ENCODE results near the gene FAM174C.
"Not testable (repeated sequence)": the region's sequence is repeated elsewhere in the genome, so short reads cannot be mapped to it uniquely, and the experiment has no call there.

FAM174C gene

GRCh38 chr19:1296575-1297271 is 21.4 kb downstream of the FAM174C start:
- no peak for DNase-seq (ENCODE audit: low read depth in 2 of 3, low spot score in 2 of 3)

DNA sequence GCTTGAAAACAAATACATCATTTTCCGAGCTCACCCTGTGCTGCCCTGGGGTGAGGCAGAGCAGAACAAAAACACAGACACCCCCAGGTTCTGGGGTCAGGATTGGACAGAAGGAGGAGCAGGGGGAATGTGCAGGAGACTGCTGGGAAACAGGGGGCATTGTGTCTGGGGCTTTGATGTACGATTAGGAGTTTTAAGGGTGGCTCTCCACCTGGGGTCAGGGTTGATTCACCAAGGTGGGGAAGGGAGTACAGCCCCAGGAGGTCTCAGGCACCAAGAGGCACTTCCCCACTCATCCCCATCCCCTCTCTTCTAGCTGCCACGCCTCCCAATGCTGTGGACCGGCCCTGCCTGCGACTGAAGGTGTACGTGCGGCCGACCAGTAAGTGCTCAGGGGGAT is 22.9 kb downstream of the FAM174C start:
- DNase-seq (ENCODE audit: low read depth in 2 of 3, low spot score in 2 of 3), result no peak

DNA sequence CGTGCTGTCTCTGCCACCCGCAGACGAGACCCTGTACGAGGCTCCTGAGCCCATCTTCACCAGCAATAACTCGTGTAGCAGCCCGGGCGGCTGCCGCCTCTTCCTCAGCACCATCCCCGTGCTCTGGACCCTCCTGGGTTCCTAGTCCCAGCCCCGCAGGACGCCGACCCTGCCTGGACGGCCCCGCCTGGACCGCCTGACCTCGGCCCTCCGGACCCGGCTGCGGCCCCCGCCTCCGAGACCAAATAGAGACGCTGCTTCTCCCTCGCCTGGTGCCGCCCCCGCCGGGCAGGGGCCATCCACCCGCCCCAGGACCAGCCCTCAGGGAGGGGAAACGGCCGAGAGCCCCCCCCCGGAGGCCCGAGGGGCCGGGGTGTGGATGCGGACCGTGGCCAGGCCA is 24.5 kb downstream of the FAM174C start:
- DNase-seq (ENCODE audit: low read depth in 2 of 3, low spot score in 2 of 3), result no peak

GRCh38 chr19:1300744-1301490 is 25.6 kb downstream of the FAM174C start:
- DNase-seq (ENCODE audit: low read depth in 2 of 3, low spot score in 2 of 3), result no peak

- DNase-seq (ENCODE audit: low read depth in 2 of 3, low spot score in 2 of 3), result no peak
Observed at GRCh38 chr19:1302533-1303239, 27.4 kb downstream of the FAM174C start.

GRCh38 chr19:1304197-1304924 is 29.0 kb downstream of the FAM174C start:
- no peak for DNase-seq (ENCODE audit: low read depth in 2 of 3, low spot score in 2 of 3)

DNA sequence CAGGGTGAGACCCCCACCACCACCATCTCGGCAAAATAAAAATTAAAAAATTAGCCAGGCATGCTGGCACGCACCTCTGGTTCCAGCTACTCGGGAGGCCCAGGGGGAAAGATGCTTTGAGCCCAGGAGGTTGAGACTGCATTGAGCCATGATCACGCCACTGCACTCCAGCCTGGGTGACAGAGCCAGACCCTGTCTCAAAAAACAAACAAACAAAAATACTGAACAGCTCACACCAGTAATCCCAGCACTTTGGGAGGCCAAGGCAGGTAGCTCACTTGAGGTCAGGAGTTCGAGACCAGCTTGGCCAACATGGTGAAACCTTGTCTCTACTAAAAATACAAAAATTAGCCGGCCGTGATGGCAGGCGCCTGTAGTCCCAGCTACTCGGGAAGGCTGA is 30.0 kb downstream of the FAM174C start:
- DNase-seq (ENCODE audit: low read depth in 2 of 3, low spot score in 2 of 3), result not testable (repeated sequence)

DNA sequence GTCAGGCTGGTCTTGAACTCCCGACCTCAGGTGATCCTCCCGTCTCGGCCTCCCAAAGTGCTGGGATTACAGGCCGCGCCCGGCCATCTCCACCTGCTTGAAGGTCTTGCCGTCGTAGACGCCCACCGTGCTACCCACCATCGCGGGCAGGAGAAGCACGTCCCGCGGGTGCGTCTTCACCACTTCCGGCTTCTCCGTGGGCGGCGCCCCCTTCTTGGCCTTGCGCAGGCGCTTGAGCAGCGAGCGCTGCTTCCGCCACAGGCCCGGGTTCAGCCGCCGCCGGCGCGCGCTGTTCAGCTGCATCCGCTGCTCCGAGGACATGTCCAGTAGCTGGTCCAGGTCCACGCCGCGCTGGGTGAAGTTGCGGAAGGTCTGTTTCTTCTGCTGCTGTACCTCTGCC is 32.0 kb downstream of the FAM174C start:
- DNase-seq (ENCODE audit: low read depth in 2 of 3, low spot score in 2 of 3), result no peak

GRCh38 chr19:1307755-1308303 is 32.5 kb downstream of the FAM174C start:
- DNase-seq (ENCODE audit: low read depth in 2 of 3, low spot score in 2 of 3), result no peak

DNA sequence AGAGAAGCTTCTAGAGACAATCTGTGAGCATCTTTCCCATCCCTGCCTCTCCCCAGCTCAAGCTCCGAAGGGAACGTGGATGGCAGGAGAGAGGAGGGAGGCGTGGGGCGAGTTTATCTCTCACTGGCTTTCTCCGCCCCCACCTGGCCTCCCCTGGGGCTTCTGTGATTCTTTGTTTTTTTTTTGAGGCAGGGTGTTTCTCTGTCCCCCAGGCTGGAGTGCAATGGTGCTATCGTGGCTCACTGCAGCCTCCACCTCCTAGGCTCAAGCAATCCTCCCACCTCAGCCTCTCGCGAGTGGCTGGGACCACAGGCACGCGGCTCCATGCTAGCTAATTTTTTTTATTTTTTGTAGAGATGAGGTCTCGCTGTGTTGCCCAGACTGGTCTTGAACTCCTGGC is 33.4 kb downstream of the FAM174C start:
- no peak for DNase-seq (ENCODE audit: low read depth in 2 of 3, low spot score in 2 of 3)

DNA sequence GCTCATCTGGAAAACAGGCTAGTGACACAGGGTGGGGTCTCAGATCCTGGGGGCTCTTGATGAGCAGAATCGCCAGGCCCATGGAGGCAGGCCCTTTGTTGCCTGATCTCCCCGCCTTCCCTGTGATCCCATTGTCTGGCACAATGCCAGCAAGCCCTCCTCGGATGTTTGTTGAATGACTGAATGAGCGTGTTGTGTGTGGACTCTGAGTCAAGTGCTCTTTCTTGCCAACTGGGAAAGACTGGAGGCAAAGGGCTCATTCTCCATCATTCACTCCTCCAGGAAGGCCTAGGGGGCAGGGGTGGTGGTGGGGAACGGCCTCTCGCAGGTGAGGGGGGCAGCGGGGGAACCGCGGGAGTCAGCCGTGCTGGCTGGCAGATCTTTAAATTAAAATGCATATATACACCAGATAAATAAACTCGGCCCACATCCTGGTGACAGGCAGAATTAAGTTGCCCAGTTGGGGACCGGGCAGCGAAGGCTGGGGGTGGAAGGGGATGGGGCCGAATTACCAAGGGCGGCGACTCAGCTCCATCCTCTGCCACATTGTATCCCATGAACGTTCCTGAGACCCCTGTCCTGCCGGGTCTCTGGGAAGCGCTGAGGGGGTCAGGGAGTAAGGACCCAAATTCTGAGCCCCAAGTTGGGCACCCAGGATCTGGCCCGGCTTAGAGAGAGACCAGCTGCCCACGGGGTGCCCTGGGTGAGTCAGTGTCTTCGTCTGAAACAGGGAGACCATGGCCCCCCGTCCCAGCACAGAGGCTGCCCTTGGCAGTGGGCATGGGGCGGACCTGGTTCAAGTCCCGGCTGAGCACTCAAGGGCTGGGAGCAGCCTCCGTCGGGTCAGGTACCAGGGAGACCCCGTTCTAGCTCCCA is 34.9 kb downstream of the FAM174C start:
- DNase-seq (ENCODE audit: low read depth in 2 of 3, low spot score in 2 of 3), result no peak

DNA sequence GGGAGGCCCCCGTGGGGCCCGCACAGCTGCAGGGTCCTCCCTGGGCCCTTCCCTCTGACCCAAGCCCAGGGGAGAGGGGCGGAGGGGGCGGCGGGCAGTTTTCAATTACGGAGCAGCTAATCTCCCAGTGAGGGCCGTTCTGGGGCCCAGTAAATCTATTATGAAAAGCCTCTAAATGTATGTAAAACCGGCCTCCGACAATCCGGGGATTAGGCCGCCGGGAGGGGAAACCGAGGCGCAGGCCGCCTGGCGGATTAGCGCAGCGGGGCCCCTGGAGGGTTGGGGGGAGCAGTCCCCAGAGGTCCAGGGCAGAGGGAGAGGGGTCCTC is 35.5 kb downstream of the FAM174C start:
- DNase-seq (ENCODE audit: low read depth in 2 of 3, low spot score in 2 of 3), result no peak

DNA sequence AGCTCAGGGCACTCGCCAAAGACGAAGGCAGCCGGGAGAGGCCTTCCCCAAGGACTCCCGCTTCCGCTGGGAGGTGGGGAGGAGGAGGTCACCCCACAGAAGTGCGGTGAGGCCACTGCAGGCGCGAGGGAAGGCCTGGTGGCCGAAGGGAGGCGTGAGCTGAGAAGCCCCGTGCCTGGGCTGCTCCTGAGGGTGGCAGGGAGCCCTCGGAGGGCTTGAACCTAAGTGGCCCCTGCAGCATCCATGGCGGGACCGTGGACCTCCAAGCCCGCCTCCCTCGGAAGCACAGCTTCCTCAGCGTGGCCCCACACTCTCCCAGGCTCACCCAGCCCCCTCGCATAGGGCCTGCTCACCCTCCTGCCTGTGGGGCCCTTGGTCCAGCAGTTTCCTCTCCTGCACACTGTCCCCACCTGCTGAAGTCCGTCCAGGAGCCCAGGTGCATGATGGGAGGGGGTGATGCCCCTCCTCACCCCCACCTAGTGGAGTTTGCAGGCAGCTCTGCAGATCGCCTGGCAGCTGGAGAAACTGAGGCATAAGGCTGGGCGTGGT is 36.3 kb downstream of the FAM174C start:
- DNase-seq (ENCODE audit: low read depth in 2 of 3, low spot score in 2 of 3), result no peak

DNA sequence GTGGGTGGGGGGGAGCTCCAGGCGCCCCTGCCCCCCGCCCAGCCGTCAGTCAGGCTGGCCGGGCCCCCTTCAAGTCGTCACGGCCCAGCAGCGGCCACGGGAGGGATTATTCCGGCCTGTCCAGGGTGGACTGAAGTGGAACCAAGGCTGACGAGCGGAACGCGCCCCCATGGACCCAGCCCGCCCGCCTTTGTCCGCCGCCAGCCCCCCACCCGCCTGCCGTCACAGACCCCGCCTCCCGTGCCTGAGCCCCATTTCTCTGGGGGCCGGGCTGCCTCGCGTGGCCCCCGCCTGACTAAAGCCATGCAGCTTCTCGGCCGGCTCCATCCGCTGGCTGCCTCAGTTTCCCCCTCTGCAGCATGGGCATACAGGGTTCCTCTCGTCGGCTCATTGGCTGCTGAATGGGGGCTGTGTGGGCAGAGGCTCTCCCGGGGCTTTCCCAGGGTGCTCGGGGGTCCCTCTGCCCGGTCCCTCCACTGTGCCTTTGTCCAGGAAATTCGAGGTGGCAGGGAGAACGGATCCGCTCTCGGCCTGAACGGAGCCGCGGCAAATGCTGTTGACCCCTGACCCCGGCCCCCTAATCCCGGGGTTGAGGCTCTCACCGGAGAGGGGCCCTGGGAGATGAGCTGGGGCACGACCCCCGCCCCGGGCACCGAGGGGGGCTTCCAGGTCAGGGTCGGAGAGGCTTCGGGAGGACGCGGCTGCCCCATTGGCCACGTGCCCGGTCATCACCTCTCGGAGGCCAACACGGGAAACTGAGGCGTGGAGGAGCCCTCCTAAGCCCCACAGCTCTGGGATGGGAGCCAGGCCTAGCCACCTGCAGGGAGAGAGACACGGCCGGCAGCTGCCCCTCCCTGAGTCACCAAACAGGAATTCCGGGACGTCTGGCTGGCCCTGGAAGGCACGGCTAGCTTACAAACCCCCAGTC is 37.7 kb downstream of the FAM174C start:
- DNase-seq (ENCODE audit: low read depth in 2 of 3, low spot score in 2 of 3), result no peak

DNA sequence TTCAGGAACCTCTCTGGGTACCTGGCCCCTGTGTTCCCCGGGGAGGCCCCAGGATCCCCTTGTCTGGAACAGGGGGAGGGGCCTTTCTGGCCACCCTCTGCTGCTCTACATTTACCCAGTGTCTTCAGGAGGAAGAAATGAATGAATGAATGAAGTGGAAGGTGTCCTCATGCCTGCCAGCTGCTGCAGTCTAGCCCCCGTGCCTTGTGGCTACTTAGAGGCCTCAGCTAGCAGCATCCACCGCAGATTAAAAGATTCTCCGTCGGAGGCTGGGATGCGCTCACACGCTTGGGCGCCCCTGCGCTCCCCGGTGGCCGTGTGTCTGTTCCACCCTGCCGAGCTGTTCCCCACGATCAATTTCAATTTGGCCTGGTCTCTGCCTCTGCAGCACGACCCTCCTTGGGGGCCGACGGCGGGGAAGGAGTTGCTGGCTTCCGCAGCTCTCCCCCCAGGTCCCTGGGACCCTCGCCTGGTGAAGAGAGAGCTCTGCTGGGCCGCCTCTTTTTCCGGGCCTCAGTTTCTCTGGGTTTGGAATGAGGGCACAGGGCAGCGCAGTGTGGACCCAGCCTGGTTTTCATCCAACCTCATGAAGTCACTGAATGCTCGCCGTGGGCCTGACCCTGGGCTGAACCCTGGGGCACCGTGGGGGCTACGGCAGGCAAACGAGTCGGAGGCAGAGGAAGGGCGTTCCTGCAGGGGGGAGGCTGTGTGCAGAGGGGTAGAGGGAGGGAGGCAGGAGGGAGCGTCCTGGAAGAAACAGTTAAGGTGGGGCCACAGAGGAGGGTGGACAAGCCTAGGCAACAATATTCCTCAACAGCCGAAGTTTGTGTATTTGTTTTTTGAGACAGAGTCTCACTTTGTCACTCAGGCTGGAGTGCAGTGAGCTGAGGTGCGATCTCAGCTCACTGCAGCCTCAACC is 38.6 kb downstream of the FAM174C start:
- no peak for DNase-seq (ENCODE audit: low read depth in 2 of 3, low spot score in 2 of 3)

DNA sequence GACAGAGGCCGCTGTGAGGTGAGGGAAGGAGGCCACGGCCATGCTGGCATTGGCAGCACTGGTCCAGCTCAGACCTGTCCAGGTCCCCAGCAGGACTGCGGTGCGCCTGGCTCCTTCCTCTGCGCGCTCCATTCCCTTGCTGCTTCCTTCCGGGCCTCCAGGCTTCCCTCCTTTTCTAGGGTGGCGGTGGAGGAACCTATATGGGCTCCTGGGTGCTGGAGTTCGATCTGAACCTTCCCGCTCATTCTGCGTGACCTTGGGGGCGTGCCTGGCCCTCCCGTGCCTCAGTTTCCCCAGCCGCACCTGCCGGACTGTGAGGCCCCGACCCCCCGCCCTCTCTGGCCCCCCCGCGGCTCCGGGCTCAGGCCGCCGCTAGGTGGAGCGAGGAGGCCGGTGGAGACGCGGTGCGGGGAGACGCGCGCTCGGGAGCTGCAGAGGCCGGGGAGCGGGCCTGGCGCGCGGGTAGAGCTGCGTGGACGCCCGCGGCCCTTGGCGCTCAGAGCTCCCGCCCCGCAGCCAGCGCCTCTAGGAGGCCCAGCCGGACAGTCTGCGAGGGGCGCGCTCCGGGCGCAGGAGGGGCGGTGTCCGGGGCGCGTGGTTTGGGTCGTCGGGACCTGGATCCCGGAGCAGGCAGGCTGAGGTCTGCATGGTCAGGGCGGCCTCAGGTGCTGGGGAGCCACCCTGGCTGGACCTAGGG is 40.3 kb downstream of the FAM174C start:
- DNase-seq (ENCODE audit: low read depth in 2 of 3, low spot score in 2 of 3), result no peak

DNA sequence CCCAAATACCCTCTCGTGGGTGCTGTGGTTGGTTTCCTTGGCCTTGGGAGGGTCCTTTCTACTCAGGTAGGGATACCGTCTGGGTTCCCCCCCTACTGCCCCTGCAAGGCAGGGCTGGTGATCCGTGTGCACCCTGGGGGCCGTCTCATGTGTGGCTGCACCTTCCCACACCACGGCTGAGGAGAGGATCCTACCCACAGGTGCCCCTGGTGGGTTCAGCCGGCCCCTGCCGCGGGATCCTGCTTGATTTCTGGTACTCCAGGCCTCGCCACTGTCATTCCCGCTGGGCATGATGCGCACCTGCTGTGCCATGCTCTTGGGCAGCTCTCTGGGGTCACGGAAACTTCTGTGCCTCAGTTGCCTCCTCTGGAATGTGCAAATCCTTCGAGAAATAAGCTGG is 41.1 kb downstream of the FAM174C start:
- no peak for DNase-seq (ENCODE audit: low read depth in 2 of 3, low spot score in 2 of 3)

All from activated CD8-positive, alpha-beta memory T cell treated with anti-CD3 and anti-CD28 coated beads for 48 hours (primary cell).